Measurements from ENCODE around the gene MORF4L1. TPM values are rescaled to one million over a fixed set of nuclear protein-coding genes. Genes with fewer than 3 reads are reported as not detected.
"Not testable (repeated sequence)": the region's sequence is repeated elsewhere in the genome, so short reads cannot be mapped to it uniquely, and the experiment has no call there.

Gene MORF4L1
- total and polyA plus RNA-seq, 5 donors from 2014 or later: 271 to 402 (median 303) TPM

- Histone ChIP-seq H3K27ac (ENCODE audit: insufficient read depth, low read length, poor library complexity, severe bottlenecking) (peak overlapping the region; percentile 100), H3K4me3 (ENCODE audit: low read depth, low read length) (peak overlapping the region; percentile 98), H3K9me3 (ENCODE audit: control insufficient read depth in 2 of 2, low read length in 2 of 2) (no peaks in the 10 kb centered on the region), H3K36me3 (ENCODE audit: control insufficient read depth, insufficient read depth, low read length) (peaks cover 9% of the 10 kb centered on the region), H3K27me3 (ENCODE audit: control insufficient read depth, insufficient read depth, low read length) (no peaks in the 10 kb centered on the region), H3K4me1 (ENCODE audit: control insufficient read depth, insufficient read depth, low read length, poor library complexity, severe bottlenecking) (peaks cover 64% of the 10 kb centered on the region)
- ATAC-seq (ENCODE audit: low read depth in 2 of 2) (no peak), DNase-seq (peak in 1 of 3 donors; percentile 31)
- Mint-ChIP-seq H3K4me3 (peak overlapping the region; percentile 97 to 100 (median 100)), H3K9me3 (no peaks in the 10 kb centered on the region), H3K27ac (peak overlapping the region; percentile 100), H3K36me3 (peaks cover 17% of the 10 kb centered on the region), H3K4me1 (peaks cover 35 to 70% (median 53%) of the 10 kb centered on the region in 4 donors), H3K27me3 (peaks cover 16% of the 10 kb centered on the region)
Observed at GRCh38 chr15:78875107-78875914, 2.6 kb downstream of the MORF4L1 start.

DNA sequence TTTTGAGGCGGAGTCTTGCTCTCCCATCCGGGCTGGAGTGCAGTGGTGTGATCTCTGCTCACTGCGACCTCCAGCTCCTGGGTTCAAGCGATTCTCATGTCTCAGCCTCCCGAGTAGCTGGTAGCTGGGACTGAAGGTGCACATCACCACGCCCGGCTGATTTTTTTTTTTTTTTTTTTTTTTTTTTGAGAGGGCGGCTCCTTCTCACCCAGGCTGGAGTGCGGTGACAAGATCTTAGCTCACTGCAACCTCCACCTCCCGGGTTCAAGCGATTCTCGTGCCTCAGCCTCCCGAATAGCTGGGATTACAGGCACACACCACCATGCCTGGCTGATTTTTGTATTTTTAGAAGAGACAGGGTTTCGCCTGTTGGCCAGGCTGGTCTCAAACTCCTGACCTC lies 4.3 kb downstream of the MORF4L1 start:
- Mint-ChIP-seq H3K36me3 (peaks cover 22% of the 10 kb centered on the region), H3K27me3 (peaks cover 16% of the 10 kb centered on the region), H3K4me3 (peak overlapping the region; percentile 81 to 100 (median 98)), H3K27ac (peak overlapping the region in 1 of 3 donors; percentile 48), H3K4me1 (peaks cover 41 to 85% (median 63%) of the 10 kb centered on the region in 4 donors)
- H3K4me1 ChIP-seq (ENCODE audit: control insufficient read depth, insufficient read depth, low read length, poor library complexity, severe bottlenecking): peaks cover 69% of the 10 kb centered on the region
- not testable (repeated sequence) for H3K9me3 Mint-ChIP-seq; H3K27me3 ChIP-seq (ENCODE audit: control insufficient read depth, insufficient read depth, low read length); ATAC-seq (ENCODE audit: low read depth in 2 of 2); H3K9me3 ChIP-seq (ENCODE audit: control insufficient read depth in 2 of 2, low read length in 2 of 2)
- peak overlapping the region; percentile 25 for H3K27ac ChIP-seq (ENCODE audit: insufficient read depth, low read length, poor library complexity, severe bottlenecking)
- peaks cover 24% of the 10 kb centered on the region for H3K36me3 ChIP-seq (ENCODE audit: control insufficient read depth, insufficient read depth, low read length)
- H3K4me3 ChIP-seq (ENCODE audit: low read depth, low read length): peak overlapping the region; percentile 67
- DNase-seq: peak in 1 of 3 donors; percentile 61

GRCh38 chr15:78878356-78878755 lies 5.7 kb downstream of the MORF4L1 start:
- Histone ChIP-seq H3K27ac (ENCODE audit: insufficient read depth, low read length, poor library complexity, severe bottlenecking) (peak overlapping the region; percentile 39), H3K27me3 (ENCODE audit: control insufficient read depth, insufficient read depth, low read length) (no peaks in the 10 kb centered on the region), H3K4me1 (ENCODE audit: control insufficient read depth, insufficient read depth, low read length, poor library complexity, severe bottlenecking) (peaks cover 68% of the 10 kb centered on the region), H3K4me3 (ENCODE audit: low read depth, low read length) (peak overlapping the region; percentile 59), H3K36me3 (ENCODE audit: control insufficient read depth, insufficient read depth, low read length) (peaks cover 35% of the 10 kb centered on the region), H3K9me3 (ENCODE audit: control insufficient read depth in 2 of 2, low read length in 2 of 2) (no peaks in the 10 kb centered on the region)
- H3K27ac Mint-ChIP-seq: peak overlapping the region in 1 of 3 donors; percentile 52
- peaks cover 48 to 91% (median 68%) of the 10 kb centered on the region in 4 donors for H3K4me1 Mint-ChIP-seq
- H3K9me3 Mint-ChIP-seq: no peaks in the 10 kb centered on the region
- H3K27me3 Mint-ChIP-seq: peaks cover 5% of the 10 kb centered on the region
- peaks cover 20% of the 10 kb centered on the region for H3K36me3 Mint-ChIP-seq
- H3K4me3 Mint-ChIP-seq: peak overlapping the region; percentile 81 to 100 (median 98)
- DNase-seq (no peak), ATAC-seq (ENCODE audit: low read depth in 2 of 2) (no peak)

- Histone ChIP-seq H3K9me3 (ENCODE audit: control insufficient read depth in 2 of 2, low read length in 2 of 2) (no peaks in the 10 kb centered on the region), H3K27me3 (ENCODE audit: control insufficient read depth, insufficient read depth, low read length) (no peaks in the 10 kb centered on the region), H3K27ac (ENCODE audit: insufficient read depth, low read length, poor library complexity, severe bottlenecking) (peak overlapping the region; percentile 35), H3K4me3 (ENCODE audit: low read depth, low read length) (peak overlapping the region; percentile 56), H3K4me1 (ENCODE audit: control insufficient read depth, insufficient read depth, low read length, poor library complexity, severe bottlenecking) (peaks cover 62% of the 10 kb centered on the region), H3K36me3 (ENCODE audit: control insufficient read depth, insufficient read depth, low read length) (peaks cover 46% of the 10 kb centered on the region)
- DNase-seq (no peak), ATAC-seq (ENCODE audit: low read depth in 2 of 2) (no peak)
- Mint-ChIP-seq H3K27me3 (no peaks in the 10 kb centered on the region), H3K4me1 (peaks cover 46 to 87% (median 66%) of the 10 kb centered on the region in 4 donors), H3K9me3 (no peaks in the 10 kb centered on the region), H3K36me3 (peaks cover 20% of the 10 kb centered on the region), H3K27ac (no peak overlapping the region), H3K4me3 (peak overlapping the region; percentile 52 to 87 (median 76))
Observed at GRCh38 chr15:78879517-78880241, 7.0 kb downstream of the MORF4L1 start.

DNA sequence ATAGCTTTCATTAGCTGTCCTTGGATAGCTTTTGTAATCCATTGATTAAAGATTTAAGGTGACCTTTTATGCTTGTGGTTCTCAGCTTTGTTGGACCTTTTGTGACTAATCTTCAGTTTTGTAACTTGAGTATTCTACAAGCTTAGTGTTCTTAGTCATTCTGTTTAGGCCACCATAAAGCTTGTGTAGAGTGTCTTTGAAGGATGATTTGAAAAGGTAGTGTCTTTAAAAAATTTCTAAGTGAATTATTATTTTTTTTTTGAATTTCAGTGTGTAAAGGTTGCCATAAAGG lies 7.5 kb downstream of the MORF4L1 start:
- ATAC-seq (ENCODE audit: low read depth in 2 of 2): no peak
- Histone ChIP-seq H3K27me3 (ENCODE audit: control insufficient read depth, insufficient read depth, low read length) (no peaks in the 10 kb centered on the region), H3K36me3 (ENCODE audit: control insufficient read depth, insufficient read depth, low read length) (peaks cover 51% of the 10 kb centered on the region), H3K4me1 (ENCODE audit: control insufficient read depth, insufficient read depth, low read length, poor library complexity, severe bottlenecking) (peaks cover 60% of the 10 kb centered on the region), H3K4me3 (ENCODE audit: low read depth, low read length) (peak overlapping the region; percentile 56), H3K27ac (ENCODE audit: insufficient read depth, low read length, poor library complexity, severe bottlenecking) (peak overlapping the region; percentile 35), H3K9me3 (ENCODE audit: control insufficient read depth in 2 of 2, low read length in 2 of 2) (no peaks in the 10 kb centered on the region)
- peak overlapping the region in 2 of 4 donors; percentile 21 to 74 for H3K4me3 Mint-ChIP-seq
- no peak overlapping the region for H3K27ac Mint-ChIP-seq
- H3K9me3 Mint-ChIP-seq: no peaks in the 10 kb centered on the region
- peaks cover 45 to 87% (median 66%) of the 10 kb centered on the region in 4 donors for H3K4me1 Mint-ChIP-seq
- no peak for DNase-seq
- no peaks in the 10 kb centered on the region for H3K27me3 Mint-ChIP-seq
- H3K36me3 Mint-ChIP-seq: peaks cover 25% of the 10 kb centered on the region

DNA sequence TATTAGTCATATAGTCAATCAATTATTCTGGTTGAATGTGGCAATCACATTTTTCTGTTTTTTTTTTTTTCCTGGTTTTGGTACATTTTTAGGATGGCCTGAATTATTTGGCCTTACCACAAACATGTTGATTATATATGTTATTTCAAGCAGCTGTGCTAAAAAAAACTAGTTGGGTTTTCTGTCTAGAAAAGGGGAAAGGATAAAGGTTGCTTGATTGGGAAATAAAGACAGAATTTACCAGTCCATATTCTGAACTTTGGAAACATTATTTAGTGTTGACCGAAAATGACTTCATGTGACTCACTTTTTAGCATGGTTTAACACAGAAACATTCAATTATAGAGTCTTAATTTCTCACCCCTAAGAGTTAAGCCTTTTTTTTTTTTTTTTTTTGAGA lies 8.1 kb downstream of the MORF4L1 start:
- Histone ChIP-seq H3K4me1 (ENCODE audit: control insufficient read depth, insufficient read depth, low read length, poor library complexity, severe bottlenecking) (peaks cover 55% of the 10 kb centered on the region), H3K27me3 (ENCODE audit: control insufficient read depth, insufficient read depth, low read length) (no peaks in the 10 kb centered on the region), H3K9me3 (ENCODE audit: control insufficient read depth in 2 of 2, low read length in 2 of 2) (no peaks in the 10 kb centered on the region), H3K36me3 (ENCODE audit: control insufficient read depth, insufficient read depth, low read length) (peaks cover 57% of the 10 kb centered on the region), H3K27ac (ENCODE audit: insufficient read depth, low read length, poor library complexity, severe bottlenecking) (no peak overlapping the region), H3K4me3 (ENCODE audit: low read depth, low read length) (peak overlapping the region; percentile 8)
- Mint-ChIP-seq H3K27me3 (no peaks in the 10 kb centered on the region), H3K27ac (peak overlapping the region in 1 of 3 donors; percentile 23), H3K4me1 (peaks cover 47 to 87% (median 65%) of the 10 kb centered on the region in 4 donors), H3K9me3 (no peaks in the 10 kb centered on the region), H3K4me3 (peak overlapping the region; percentile 26 to 80 (median 41)), H3K36me3 (peaks cover 26% of the 10 kb centered on the region)
- DNase-seq (no peak), ATAC-seq (ENCODE audit: low read depth in 2 of 2) (no peak)

DNA sequence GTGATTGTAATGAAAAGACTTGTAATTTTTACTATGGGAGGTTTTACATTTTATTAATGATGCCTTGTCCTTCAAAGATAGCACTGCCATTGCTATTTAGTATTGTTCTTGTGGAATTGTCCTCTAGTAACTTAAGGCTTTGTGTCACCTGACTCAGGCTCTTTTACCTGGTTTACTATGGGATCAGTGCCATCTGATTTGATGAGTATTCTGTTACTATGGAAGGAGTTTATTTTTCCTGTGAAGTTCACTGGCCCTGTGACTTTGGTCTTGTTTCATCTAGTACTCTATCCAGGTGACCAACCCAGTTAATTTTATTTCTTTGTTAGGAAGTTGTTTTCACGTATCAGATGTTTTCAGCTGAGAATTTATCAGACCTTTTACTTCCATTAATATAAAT lies 9.0 kb downstream of the MORF4L1 start:
- Histone ChIP-seq H3K27me3 (ENCODE audit: control insufficient read depth, insufficient read depth, low read length) (no peaks in the 10 kb centered on the region), H3K4me3 (ENCODE audit: low read depth, low read length) (peak overlapping the region; percentile 27), H3K9me3 (ENCODE audit: control insufficient read depth in 2 of 2, low read length in 2 of 2) (no peaks in the 10 kb centered on the region), H3K27ac (ENCODE audit: insufficient read depth, low read length, poor library complexity, severe bottlenecking) (no peak overlapping the region), H3K4me1 (ENCODE audit: control insufficient read depth, insufficient read depth, low read length, poor library complexity, severe bottlenecking) (peaks cover 46% of the 10 kb centered on the region), H3K36me3 (ENCODE audit: control insufficient read depth, insufficient read depth, low read length) (peaks cover 64% of the 10 kb centered on the region)
- Mint-ChIP-seq H3K4me3 (peak overlapping the region in 1 of 4 donors; percentile 47), H3K4me1 (peaks cover 43 to 84% (median 63%) of the 10 kb centered on the region in 4 donors), H3K27me3 (no peaks in the 10 kb centered on the region), H3K27ac (peak overlapping the region in 1 of 3 donors; percentile 44), H3K36me3 (peaks cover 31% of the 10 kb centered on the region), H3K9me3 (no peaks in the 10 kb centered on the region)
- no peak for DNase-seq
- ATAC-seq (ENCODE audit: low read depth in 2 of 2): no peak

Measured in CD4-positive, CD25-positive, alpha-beta regulatory T cell (primary cell).